ENCODE results near the gene ASTN2.

Gene ASTN2

GRCh38 chr9:117415358-117415914 lies 579 bp upstream of the ASTN2 start:
- in situ Hi-C loops (cut with MboI; ENCODE audit: low sequenced_read_pairs) = no loop called here

GRCh38 chr9:117414220-117414905 lies 494 bp downstream of the ASTN2 start:
- in situ Hi-C loops (cut with MboI; ENCODE audit: low sequenced_read_pairs) = no loop called here

- in situ Hi-C loops (cut with MboI; ENCODE audit: low sequenced_read_pairs) = no loop called here
These were observed 1.3 kb downstream of the ASTN2 start for GRCh38 chr9:117413346-117414219.

GRCh38 chr9:117412841-117413240 lies 2.0 kb downstream of the ASTN2 start:
- in situ Hi-C loops (cut with MboI; ENCODE audit: low sequenced_read_pairs) = no loop called here

- in situ Hi-C loops (cut with MboI; ENCODE audit: low sequenced_read_pairs) = no loop called here
These were observed 2.7 kb downstream of the ASTN2 start for GRCh38 chr9:117412006-117412715.

- in situ Hi-C loops (cut with MboI; ENCODE audit: low sequenced_read_pairs) = no loop called here
These were observed 3.3 kb downstream of the ASTN2 start for GRCh38 chr9:117411547-117411946.

- in situ Hi-C loops (cut with MboI; ENCODE audit: low sequenced_read_pairs) = no loop called here
These were observed 5.5 kb downstream of the ASTN2 start for GRCh38 chr9:117409321-117409720.

GRCh38 chr9:117407436-117408022 lies 7.3 kb downstream of the ASTN2 start:
- in situ Hi-C loops (cut with MboI; ENCODE audit: low sequenced_read_pairs) = no loop called here

- in situ Hi-C loops (cut with MboI; ENCODE audit: low sequenced_read_pairs) = no loop called here
These were observed 8.7 kb downstream of the ASTN2 start for GRCh38 chr9:117405950-117406705.

GRCh38 chr9:117403848-117404247 lies 11.0 kb downstream of the ASTN2 start:
- in situ Hi-C loops (cut with MboI; ENCODE audit: low sequenced_read_pairs) = no loop called here

- in situ Hi-C loops (cut with MboI; ENCODE audit: low sequenced_read_pairs) = no loop called here
These were observed 11.4 kb downstream of the ASTN2 start for GRCh38 chr9:117403403-117403811.

- in situ Hi-C loops (cut with MboI; ENCODE audit: low sequenced_read_pairs) = no loop called here
These were observed 14.7 kb downstream of the ASTN2 start for GRCh38 chr9:117400171-117400570.

GRCh38 chr9:117395151-117395650 lies 19.7 kb downstream of the ASTN2 start:
- in situ Hi-C loops (cut with MboI; ENCODE audit: low sequenced_read_pairs) = no loop called here

GRCh38 chr9:117394655-117395054 lies 20.2 kb downstream of the ASTN2 start:
- in situ Hi-C loops (cut with MboI; ENCODE audit: low sequenced_read_pairs) = no loop called here

- in situ Hi-C loops (cut with MboI; ENCODE audit: low sequenced_read_pairs) = no loop called here
These were observed 21.9 kb downstream of the ASTN2 start for GRCh38 chr9:117392992-117393391.

- in situ Hi-C loops (cut with MboI; ENCODE audit: low sequenced_read_pairs) = no loop called here
These were observed 27.4 kb downstream of the ASTN2 start for GRCh38 chr9:117387422-117387821.

- in situ Hi-C loops (cut with MboI; ENCODE audit: low sequenced_read_pairs) = no loop called here
These were observed 35.5 kb downstream of the ASTN2 start for GRCh38 chr9:117379341-117379740.

GRCh38 chr9:117377046-117377445 lies 37.8 kb downstream of the ASTN2 start:
- in situ Hi-C loops (cut with MboI; ENCODE audit: low sequenced_read_pairs) = no loop called here

- in situ Hi-C loops (cut with MboI; ENCODE audit: low sequenced_read_pairs) = no loop called here
These were observed 38.9 kb downstream of the ASTN2 start for GRCh38 chr9:117375956-117376355.

Measured in HL-60/S4 (cell line).